Cardiac fibroblast (primary cell): ENCODE results near the gene CDKN2A.

Experiments used
- DNase-seq, 2 donors: peaks; one replicate each; pipeline versions ENCODE4 v3.0.0 to v3.0.0-alpha.2; 2010; ENCODE audit warnings: low read depth in 2 of 2
- H3K4me3 ChIP-seq, 2 donors: replicated peaks in 1 of 2; 1 replicate in 1 of 2; 2 replicates in 1 of 2; pipeline ENCODE4 v1.5.1; 2011; ENCODE audit warnings: low read depth in 2 of 2, low read length in 2 of 2, mild to moderate bottlenecking in 2 of 2, moderate library complexity in 1 of 2
- TF ChIP-seq, protein P1 (sequence below): IDR thresholded peaks from one replicate; pipeline ENCODE4 v1.5.1; 2011; ENCODE audit warnings: low read depth, mild to moderate bottlenecking, low read length, inconsistent platforms

CDKN2A gene

DNA sequence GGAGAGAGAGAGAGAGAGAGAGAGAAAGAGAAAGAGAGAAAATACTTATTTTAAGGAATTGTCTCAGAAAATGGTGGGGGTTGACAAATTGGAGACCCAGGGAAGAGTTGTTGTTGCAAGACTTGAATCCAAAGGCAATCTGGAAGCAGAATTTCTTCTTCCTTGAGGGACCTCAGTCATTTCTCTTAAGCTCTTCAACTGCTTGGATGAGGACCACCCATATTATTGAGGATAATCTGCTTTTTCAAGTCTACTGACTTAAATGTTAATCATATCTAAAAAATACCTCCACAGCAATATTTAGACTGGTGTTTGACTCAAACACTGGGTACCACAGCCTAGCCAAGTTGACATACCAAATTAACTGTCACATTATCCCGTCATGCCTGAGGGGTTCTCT is 3.3 kb upstream of the CDKN2A start:
- DNase-seq = no peak
- TF ChIP-seq, protein P1, sequence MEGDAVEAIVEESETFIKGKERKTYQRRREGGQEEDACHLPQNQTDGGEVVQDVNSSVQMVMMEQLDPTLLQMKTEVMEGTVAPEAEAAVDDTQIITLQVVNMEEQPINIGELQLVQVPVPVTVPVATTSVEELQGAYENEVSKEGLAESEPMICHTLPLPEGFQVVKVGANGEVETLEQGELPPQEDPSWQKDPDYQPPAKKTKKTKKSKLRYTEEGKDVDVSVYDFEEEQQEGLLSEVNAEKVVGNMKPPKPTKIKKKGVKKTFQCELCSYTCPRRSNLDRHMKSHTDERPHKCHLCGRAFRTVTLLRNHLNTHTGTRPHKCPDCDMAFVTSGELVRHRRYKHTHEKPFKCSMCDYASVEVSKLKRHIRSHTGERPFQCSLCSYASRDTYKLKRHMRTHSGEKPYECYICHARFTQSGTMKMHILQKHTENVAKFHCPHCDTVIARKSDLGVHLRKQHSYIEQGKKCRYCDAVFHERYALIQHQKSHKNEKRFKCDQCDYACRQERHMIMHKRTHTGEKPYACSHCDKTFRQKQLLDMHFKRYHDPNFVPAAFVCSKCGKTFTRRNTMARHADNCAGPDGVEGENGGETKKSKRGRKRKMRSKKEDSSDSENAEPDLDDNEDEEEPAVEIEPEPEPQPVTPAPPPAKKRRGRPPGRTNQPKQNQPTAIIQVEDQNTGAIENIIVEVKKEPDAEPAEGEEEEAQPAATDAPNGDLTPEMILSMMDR = no peak
- H3K4me3 ChIP-seq = no peak overlapping the region

DNA sequence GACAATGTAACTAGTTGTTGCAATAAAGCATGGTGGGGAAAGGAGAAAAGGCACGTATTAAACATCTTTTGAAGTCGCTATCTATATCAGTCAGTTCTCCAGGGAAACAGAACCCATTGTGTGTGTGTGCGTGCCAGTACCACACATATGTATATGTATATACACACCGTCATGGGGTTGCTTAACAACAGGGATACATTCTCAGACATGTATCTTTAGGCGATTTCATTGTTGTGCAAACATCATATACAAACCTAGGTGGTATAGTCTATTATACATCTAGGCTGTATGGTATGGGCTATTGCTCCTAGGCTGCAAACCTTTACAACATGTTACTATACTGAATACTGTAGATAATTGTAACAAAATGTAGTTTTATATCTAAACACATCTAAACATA is 2.7 kb upstream of the CDKN2A start:
- DNase-seq = no peak
- H3K4me3 ChIP-seq = no peak overlapping the region
- TF ChIP-seq, protein P1 = no peak

DNA sequence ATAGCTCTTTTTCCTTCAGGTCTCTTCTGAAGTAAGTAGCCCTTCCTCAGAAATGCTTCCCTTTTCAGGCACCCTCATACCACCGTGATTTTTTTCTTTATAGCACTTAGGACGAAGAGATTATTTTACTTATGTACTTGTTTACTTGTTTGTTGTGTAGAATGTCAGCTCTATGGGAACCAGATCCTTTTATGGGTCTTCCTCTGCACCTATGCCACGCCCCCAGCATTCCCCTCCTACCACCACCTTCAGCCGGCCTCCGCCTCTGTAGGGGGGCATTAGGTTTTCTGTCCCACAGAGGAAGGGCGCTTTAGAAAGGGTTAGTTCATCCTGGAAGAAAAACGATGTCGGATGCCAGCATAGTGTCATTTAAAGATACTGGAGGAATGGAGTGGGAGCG is 2.2 kb upstream of the CDKN2A start:
- TF ChIP-seq, protein P1 = no peak
- DNase-seq = no peak

DNA sequence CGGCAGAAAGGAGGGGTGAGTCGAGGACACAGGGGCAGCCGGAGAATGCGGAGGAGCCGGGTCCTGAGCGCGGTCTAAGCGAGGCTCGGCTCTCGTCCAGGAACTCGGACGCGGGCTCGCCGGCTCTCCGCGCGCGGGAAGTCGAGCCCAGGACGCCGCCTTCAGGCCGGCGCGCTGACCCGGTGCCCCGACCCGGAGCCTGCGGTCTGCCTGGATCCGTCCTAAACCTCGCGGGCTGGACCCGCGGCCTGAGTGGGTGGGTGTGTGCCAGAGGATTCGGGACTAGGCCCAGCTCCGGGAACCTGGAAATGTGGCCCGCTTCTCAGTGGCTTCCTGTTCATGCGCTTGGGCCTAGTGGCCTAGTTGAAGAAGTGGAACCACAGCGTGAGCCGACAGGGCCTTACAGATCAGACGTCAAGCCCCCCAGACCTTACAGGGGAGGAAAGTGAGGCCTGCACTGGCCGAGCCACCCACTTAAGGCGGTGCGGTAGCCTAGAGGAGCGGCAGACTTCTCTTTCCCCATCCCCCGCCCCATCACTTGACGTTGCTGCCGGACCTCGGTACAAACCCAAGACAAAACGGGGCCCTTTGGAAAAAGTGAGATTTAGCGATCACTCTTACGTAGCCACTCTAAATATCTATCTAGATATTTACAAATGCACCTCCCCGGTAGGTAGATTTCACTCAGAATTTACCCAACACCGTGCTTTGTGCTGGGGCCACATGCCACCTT is 1.6 kb upstream of the CDKN2A start:
- DNase-seq = peak; percentile 71 to 72
- peak overlapping the region; percentile 86 to 88 for H3K4me3 ChIP-seq
- TF ChIP-seq, protein P1 = peak; percentile 15

More for the DNA sequence above, 2.2 kb upstream of the CDKN2A start:
- no peak overlapping the region for H3K4me3 ChIP-seq

DNA sequence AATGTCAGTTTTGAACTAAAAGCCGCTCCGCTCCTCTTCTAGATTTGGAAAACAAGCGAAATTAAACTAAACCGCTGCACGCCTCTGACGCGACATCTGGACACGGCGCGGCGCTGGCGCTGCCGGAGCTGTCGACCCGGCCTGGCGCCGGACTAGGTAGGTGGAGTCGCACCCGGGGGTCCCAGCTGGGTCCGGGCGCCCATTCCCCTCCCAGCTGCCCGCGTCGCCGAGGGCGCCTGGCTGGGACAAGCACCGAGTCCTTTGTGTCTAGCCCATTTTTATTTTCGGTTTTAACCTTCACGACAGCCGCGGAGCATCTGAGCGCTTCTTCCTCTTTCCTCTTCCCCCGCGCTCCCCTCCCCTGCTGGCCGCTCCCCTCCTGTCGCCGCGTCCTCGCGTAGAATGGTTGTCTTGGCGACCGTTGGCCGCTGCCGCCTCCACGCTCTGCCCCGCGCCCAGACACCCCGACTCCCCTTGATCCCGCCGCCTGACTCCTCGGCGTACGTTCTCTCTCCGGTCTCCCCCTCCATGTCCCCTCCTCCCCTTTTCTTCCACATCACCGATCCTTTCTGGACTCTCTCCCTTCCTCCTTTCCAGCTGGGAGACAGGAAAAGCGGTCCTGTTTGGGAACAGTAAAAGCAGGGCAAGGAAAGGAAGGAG is 944 bp upstream of the CDKN2A start:
- peak overlapping the region; percentile 86 to 88 for H3K4me3 ChIP-seq
- TF ChIP-seq, protein P1 = no peak
- DNase-seq = peak; percentile 75 to 82

DNA sequence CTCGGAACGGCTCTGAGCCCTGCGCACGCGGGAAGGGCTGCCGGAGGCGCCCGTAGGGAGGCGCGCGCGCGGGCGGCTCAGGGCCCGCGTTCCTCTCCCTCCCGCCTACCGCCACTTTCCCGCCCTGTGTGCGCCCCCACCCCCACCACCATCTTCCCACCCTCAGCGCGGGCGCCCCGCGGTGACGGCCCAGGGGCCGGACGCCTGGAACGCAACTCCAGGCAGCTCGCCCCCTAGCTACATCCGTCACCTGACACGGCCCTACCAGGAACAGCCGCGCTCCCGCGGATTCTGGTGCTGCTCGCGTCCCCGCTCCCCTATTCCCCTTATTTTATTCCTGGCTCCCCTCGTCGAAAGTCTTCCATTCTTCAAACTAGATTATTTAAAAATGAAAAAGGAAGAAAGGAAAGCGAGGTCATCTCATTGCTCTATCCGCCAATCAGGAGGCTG is 389 bp upstream of the CDKN2A start, which contains the start of gene CDKN2B-AS1:
CDKN2B-AS1 (plus strand) TSS at position 236 of the 450 bp plus-strand sequence.
- peak; percentile 75 to 77 for DNase-seq
- H3K4me3 ChIP-seq = peak within 1 kb of the TSS; percentile 86 to 88
- TF ChIP-seq, protein P1 = peak; percentile 6
